Neural progenitor cell (in vitro differentiated cells): ENCODE measurements around the gene THOC5. TPM values are rescaled to one million over a fixed set of nuclear protein-coding genes. Genes with fewer than 3 reads are reported as not detected.

ENCODE experiments used
- DNase-seq: peaks from one replicate; pipeline ENCODE4 v3.0.0-alpha.2; 2016; ENCODE audit warnings: low spot score
- H2AFZ ChIP-seq: fragments of 200-600 bp; sonication (generic); replicated peaks from 2 replicates; pipeline ENCODE4 v1.6.1; 2016; ENCODE audit warnings: antibody characterized with exemption
- H3F3A ChIP-seq: fragments of 200-600 bp; sonication (generic); 2 replicates; pipeline ENCODE4 v1.6.1; 2016; ENCODE audit warnings: antibody characterized with exemption, low read depth
- H3K27ac ChIP-seq: fragments of 200-600 bp; sonication (generic); 2 replicates; pipeline ENCODE4 v1.5.1; 2016; ENCODE audit warnings: mild to moderate bottlenecking
- H3K27me3 ChIP-seq: fragments of 200-600 bp; sonication (generic); 2 replicates; pipeline ENCODE4 v1.6.1; 2016; ENCODE audit warnings: mild to moderate bottlenecking, moderate library complexity
- H3K36me3 ChIP-seq: fragments of 200-600 bp; sonication (generic); 2 replicates; pipeline ENCODE4 v1.5.1; 2016
- H3K4me1 ChIP-seq: fragments of 200-600 bp; sonication (generic); 2 replicates; pipeline ENCODE4 v1.6.1; 2016; ENCODE audit warnings: mixed run types
- H3K4me2 ChIP-seq: fragments of 200-600 bp; sonication (generic); 2 replicates; pipeline ENCODE4 v1.6.1; 2016
- H3K4me3 ChIP-seq: fragments of 200-600 bp; sonication (generic); 2 replicates; pipeline ENCODE4 v1.5.1; 2016
- H3K79me2 ChIP-seq: fragments of 200-600 bp; sonication (generic); 2 replicates; pipeline ENCODE4 v1.6.1; 2016; ENCODE audit warnings: low read depth
- H3K9ac ChIP-seq: fragments of 200-600 bp; sonication (generic); 2 replicates; pipeline ENCODE4 v1.6.1; 2016
- H3K9me3 ChIP-seq: fragments of 200-600 bp; sonication (generic); 2 replicates; pipeline ENCODE4 v1.5.1; 2016; ENCODE audit warnings: low read depth
- H4K20me1 ChIP-seq: fragments of 200-600 bp; sonication (generic); 2 replicates; pipeline ENCODE4 v1.6.1; 2016; ENCODE audit warnings: low read depth
- H3K27ac Mint-ChIP-seq: 3 replicates; pipeline ENCODE4 v1.8.0; 2021; ENCODE audit warnings: mixed read lengths
- H3K27me3 Mint-ChIP-seq: 2 replicates; pipeline ENCODE4 v1.8.0; 2022; ENCODE audit warnings: low read depth, mild to moderate bottlenecking, inconsistent platforms, moderate library complexity, mixed read lengths; ENCODE audit not compliant: insufficient read depth
- H3K36me3 Mint-ChIP-seq: 3 replicates; pipeline ENCODE4 v1.8.0; 2021; ENCODE audit warnings: mixed read lengths
- H3K4me1 Mint-ChIP-seq: 3 replicates; pipeline ENCODE4 v1.8.0; 2021; ENCODE audit warnings: mixed read lengths
- H3K4me3 Mint-ChIP-seq: 3 replicates; pipeline ENCODE4 v1.8.0; 2021; ENCODE audit warnings: mild to moderate bottlenecking, moderate library complexity, mixed read lengths
- H3K9me3 Mint-ChIP-seq: 3 replicates; pipeline ENCODE4 v1.8.0; 2020; ENCODE audit warnings: mixed read lengths
- CTCF ChIP-seq: fragments of 200-600 bp; sonication (generic); IDR thresholded peaks from 2 replicates; pipeline ENCODE4 v1.5.1; 2017; ENCODE audit warnings: antibody characterized with exemption, mild to moderate bottlenecking
- EZH2 ChIP-seq: fragments of 200-600 bp; sonication (generic); IDR thresholded peaks from 2 replicates; pipeline ENCODE4 v1.6.1; 2017; ENCODE audit warnings: antibody characterized with exemption, mild to moderate bottlenecking, moderate library complexity
- EZH2phosphoT487 ChIP-seq: fragments of 200-600 bp; sonication (generic); IDR thresholded peaks from 2 replicates; pipeline ENCODE4 v1.6.1; 2017; ENCODE audit warnings: antibody characterized with exemption
- total RNA-seq: library from RNA; depleted of rRNA; stranded (reverse); fragments of >200 nt; gene quantifications from 2 replicates; pipeline ENCODE4 v1.2.3, GENCODE V29; 2015; ENCODE audit warnings: low replicate concordance

Gene THOC5
- total RNA-seq, 1 donor from 2014 or later = 42.9 TPM

- peaks cover 30% of the 10 kb centered on the region for H3K36me3 Mint-ChIP-seq
- Histone ChIP-seq H3K4me3 (no peak overlapping the region), H3K4me2 (no peak overlapping the region), H3K9ac (no peak overlapping the region), H2AFZ (no peak overlapping the region), H4K20me1 (no peaks in the 10 kb centered on the region), H3K27ac (no peak overlapping the region), H3F3A (no peaks in the 10 kb centered on the region), H3K9me3 (no peaks in the 10 kb centered on the region), H3K36me3 (no peaks in the 10 kb centered on the region), H3K4me1 (no peaks in the 10 kb centered on the region), H3K79me2 (no peaks in the 10 kb centered on the region), H3K27me3 (no peaks in the 10 kb centered on the region)
- H3K9me3 Mint-ChIP-seq = no peaks in the 10 kb centered on the region
- peaks cover 4% of the 10 kb centered on the region for H3K27me3 Mint-ChIP-seq
- H3K4me3 Mint-ChIP-seq = no peak overlapping the region
- DNase-seq = peak; percentile 59
- no peak overlapping the region for H3K27ac Mint-ChIP-seq
- no peaks in the 10 kb centered on the region for H3K4me1 Mint-ChIP-seq
- TF ChIP-seq CTCF = peak; percentile 54
- TF ChIP-seq EZH2phosphoT487 = no peak
Measured at GRCh38 chr22:29524442-29525191, 28.9 kb downstream of the THOC5 start.

- Histone ChIP-seq H3K36me3 (no peaks in the 10 kb centered on the region), H3K4me2 (no peak overlapping the region), H4K20me1 (no peaks in the 10 kb centered on the region), H3K9ac (no peak overlapping the region), H3K27ac (no peak overlapping the region), H3K9me3 (no peaks in the 10 kb centered on the region), H3K27me3 (no peaks in the 10 kb centered on the region), H3F3A (no peaks in the 10 kb centered on the region), H3K4me3 (no peak overlapping the region), H3K79me2 (no peaks in the 10 kb centered on the region), H2AFZ (no peak overlapping the region), H3K4me1 (no peaks in the 10 kb centered on the region)
- Mint-ChIP-seq H3K27ac (no peak overlapping the region), H3K4me1 (no peaks in the 10 kb centered on the region), H3K36me3 (peaks cover 27% of the 10 kb centered on the region), H3K4me3 (no peak overlapping the region), H3K9me3 (no peaks in the 10 kb centered on the region), H3K27me3 (peaks cover 4% of the 10 kb centered on the region)
- no peak for DNase-seq
- no peak for TF ChIP-seq EZH2phosphoT487
- TF ChIP-seq EZH2 = no peak
- TF ChIP-seq CTCF = no peak
Measured at GRCh38 chr22:29523761-29524160, 29.8 kb downstream of the THOC5 start.

GRCh38 chr22:29521526-29521925, 32.0 kb downstream of the THOC5 start:
- H3K36me3 Mint-ChIP-seq = peaks cover 28% of the 10 kb centered on the region
- no peaks in the 10 kb centered on the region for H3K4me1 Mint-ChIP-seq

More at GRCh38 chr22:29521526-29521925, 32.0 kb downstream of the THOC5 start:
- Histone ChIP-seq H3K36me3 (no peaks in the 10 kb centered on the region), H3F3A (no peaks in the 10 kb centered on the region), H3K4me1 (no peaks in the 10 kb centered on the region), H2AFZ (no peak overlapping the region), H3K79me2 (no peaks in the 10 kb centered on the region), H3K4me3 (no peak overlapping the region), H3K27ac (no peak overlapping the region), H3K9ac (no peak overlapping the region), H4K20me1 (no peaks in the 10 kb centered on the region), H3K4me2 (no peak overlapping the region), H3K27me3 (no peaks in the 10 kb centered on the region), H3K9me3 (no peaks in the 10 kb centered on the region)
- Mint-ChIP-seq H3K4me3 (no peak overlapping the region), H3K9me3 (no peaks in the 10 kb centered on the region), H3K27me3 (peaks cover 4% of the 10 kb centered on the region), H3K27ac (no peak overlapping the region)
- TF ChIP-seq EZH2phosphoT487 (no peak), EZH2 (no peak), CTCF (no peak)
- DNase-seq = no peak
